Large intestine (tissue), 3 donors: Measurements from ENCODE around the gene MXD1. TPM values are rescaled to one million over a fixed set of nuclear protein-coding genes. Genes with fewer than 3 reads are reported as not detected.

Source experiments
- DNase-seq, 2 donors: peaks; one replicate each; pipeline versions ENCODE4 v3.0.0 to v3.0.0-alpha.2; 2013
- H3K27ac ChIP-seq: one replicate; pipeline ENCODE4 v1.5.1; 2013; ENCODE audit warnings: low read length
- H3K27me3 ChIP-seq: 2 replicates; pipeline ENCODE4 v1.6.1; 2013; ENCODE audit warnings: low read length; ENCODE audit not compliant: control insufficient read depth, insufficient read depth
- H3K36me3 ChIP-seq: 2 replicates; pipeline ENCODE4 v1.6.1; 2013; ENCODE audit warnings: low read length; ENCODE audit not compliant: control insufficient read depth, insufficient read depth
- H3K4me1 ChIP-seq: one replicate; pipeline ENCODE4 v1.6.1; 2013; ENCODE audit warnings: low read length; ENCODE audit not compliant: control insufficient read depth, insufficient read depth
- H3K4me3 ChIP-seq: one replicate; pipeline ENCODE4 v1.5.1; 2013; ENCODE audit warnings: low read length
- H3K9me3 ChIP-seq: one replicate; pipeline ENCODE4 v1.6.1; 2013; ENCODE audit warnings: mild to moderate bottlenecking, low read depth, low read length, moderate library complexity; ENCODE audit not compliant: control insufficient read depth
- WGBS: methylation state at CpG from one replicate; pipeline ENCODE4 v1.1.5; 2013; ENCODE audit warnings: low lambda C conversion rate; ENCODE audit not compliant: insufficient coverage; 5-methylcytosine and 5-hydroxymethylcytosine counted together
- polyA plus RNA-seq: library from polyadenylated mRNA; unstranded; fragments of 120-200 nt; gene quantifications from one replicate; pipeline ENCODE4 v1.2.1, GENCODE V29; 2013

The MXD1 gene
- polyA plus RNA-seq, 1 donor = 40.4 TPM

DNA sequence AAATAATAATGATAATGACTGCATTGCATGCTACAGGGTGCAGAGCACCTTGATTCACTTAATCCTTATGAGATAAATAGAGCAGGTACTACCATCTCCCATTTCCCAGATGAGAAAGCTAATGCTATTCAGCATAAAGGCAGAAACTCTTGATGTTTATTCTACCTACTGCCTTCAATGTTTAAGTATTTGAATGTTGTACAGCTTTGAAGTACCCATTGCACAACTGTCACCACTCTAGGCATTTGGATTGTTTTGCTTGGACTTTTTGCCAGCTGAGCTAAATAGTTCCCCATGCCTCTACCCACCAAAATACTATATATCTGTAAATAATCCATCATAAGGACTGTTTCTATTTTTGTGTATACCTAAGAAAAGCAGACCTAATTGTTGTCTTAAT is 7.7 kb upstream of the MXD1 start:
- DNase-seq = no peak
- H3K36me3 ChIP-seq = peaks cover 44% of the 10 kb centered on the region
- no peaks in the 10 kb centered on the region for H3K27me3 ChIP-seq
- H3K27ac ChIP-seq = no peak overlapping the region
- no peak overlapping the region for H3K4me3 ChIP-seq
- peaks cover under 1% of the 10 kb centered on the region for H3K9me3 ChIP-seq
- no peaks in the 10 kb centered on the region for H3K4me1 ChIP-seq

GRCh38 chr2:69911985-69912563 is 2.8 kb upstream of the MXD1 start:
- DNase-seq = peak; percentile 45 to 63
- WGBS = 0% methylated on average over 1 of the region's 2 CpGs
- H3K4me1 ChIP-seq = no peaks in the 10 kb centered on the region
- peak overlapping the region; percentile 100 for H3K27ac ChIP-seq
- H3K27me3 ChIP-seq = no peaks in the 10 kb centered on the region
- H3K9me3 ChIP-seq = no peaks in the 10 kb centered on the region
- peaks cover 23% of the 10 kb centered on the region for H3K36me3 ChIP-seq
- H3K4me3 ChIP-seq = no peak overlapping the region

GRCh38 chr2:69914164-69914949 is 552 bp upstream of the MXD1 start:
- WGBS = no CpG with 5 or more reads among the region's 56 CpGs
- no peaks in the 10 kb centered on the region for H3K4me1 ChIP-seq
- peak; percentile 100 for DNase-seq
- peak overlapping the region; percentile 78 for H3K4me3 ChIP-seq
- no peaks in the 10 kb centered on the region for H3K9me3 ChIP-seq
- H3K27ac ChIP-seq = peak overlapping the region; percentile 100
- H3K36me3 ChIP-seq = peaks cover 20% of the 10 kb centered on the region
- no peaks in the 10 kb centered on the region for H3K27me3 ChIP-seq

DNA sequence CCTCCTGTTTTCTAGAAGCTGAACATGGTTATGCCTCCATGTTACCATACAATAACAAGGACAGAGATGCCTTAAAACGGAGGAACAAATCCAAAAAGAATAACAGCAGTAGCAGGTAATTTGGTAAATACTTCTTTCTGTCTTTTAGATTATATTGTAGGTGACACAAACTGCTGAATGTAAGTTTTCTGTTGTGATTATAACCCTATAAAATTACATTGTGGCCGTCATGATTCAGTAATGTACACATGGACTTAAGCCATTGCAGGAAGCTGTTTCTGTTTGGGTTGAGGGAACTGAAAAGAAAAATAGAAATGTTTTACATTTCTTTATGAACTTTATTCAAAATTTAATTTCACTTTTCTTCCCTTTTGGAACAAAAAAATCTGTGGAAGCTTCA is 1.2 kb downstream of the MXD1 start:
- Histone ChIP-seq H3K4me3 (peak overlapping the region; percentile 90), H3K36me3 (peaks cover 29% of the 10 kb centered on the region), H3K27ac (peak overlapping the region; percentile 98), H3K4me1 (no peaks in the 10 kb centered on the region), H3K27me3 (no peaks in the 10 kb centered on the region), H3K9me3 (no peaks in the 10 kb centered on the region)
- DNase-seq = peak in 1 of 2 donors; percentile 68
- 0% methylated on average over 1 of the region's 2 CpGs for WGBS

GRCh38 chr2:69917852-69918251 is 2.9 kb downstream of the MXD1 start:
- Histone ChIP-seq H3K27me3 (no peaks in the 10 kb centered on the region), H3K4me1 (no peaks in the 10 kb centered on the region), H3K9me3 (no peaks in the 10 kb centered on the region), H3K36me3 (peaks cover 44% of the 10 kb centered on the region), H3K27ac (peak overlapping the region; percentile 98), H3K4me3 (peak overlapping the region; percentile 90)
- DNase-seq = peak; percentile 44 to 72
- no CpG with 5 or more reads among the region's 3 CpGs for WGBS

DNA sequence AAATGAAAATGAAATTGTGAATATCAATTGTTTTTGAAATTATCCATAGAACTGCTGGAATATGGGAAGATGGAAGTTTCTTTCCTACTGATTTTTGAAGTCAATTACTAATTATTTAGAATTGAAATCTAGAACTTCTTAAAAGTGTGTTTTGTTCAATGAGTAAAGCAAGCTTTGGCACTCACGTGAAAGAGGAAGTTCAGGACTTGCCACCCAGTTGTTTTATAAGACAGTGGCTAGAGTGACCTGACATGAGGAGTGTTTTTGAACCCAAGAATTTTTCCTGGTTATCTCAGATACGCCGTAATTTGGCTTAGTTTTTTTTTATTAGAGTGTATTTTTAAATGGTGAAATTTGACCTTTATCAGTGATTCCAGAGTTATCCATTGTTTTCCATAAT is 3.5 kb downstream of the MXD1 start:
- peaks cover 48% of the 10 kb centered on the region for H3K36me3 ChIP-seq
- no peak overlapping the region for H3K4me3 ChIP-seq
- no peaks in the 10 kb centered on the region for H3K27me3 ChIP-seq
- H3K9me3 ChIP-seq = no peaks in the 10 kb centered on the region
- no CpG with 5 or more reads among the region's 3 CpGs for WGBS
- peak overlapping the region; percentile 98 for H3K27ac ChIP-seq
- H3K4me1 ChIP-seq = no peaks in the 10 kb centered on the region
- DNase-seq = no peak

DNA sequence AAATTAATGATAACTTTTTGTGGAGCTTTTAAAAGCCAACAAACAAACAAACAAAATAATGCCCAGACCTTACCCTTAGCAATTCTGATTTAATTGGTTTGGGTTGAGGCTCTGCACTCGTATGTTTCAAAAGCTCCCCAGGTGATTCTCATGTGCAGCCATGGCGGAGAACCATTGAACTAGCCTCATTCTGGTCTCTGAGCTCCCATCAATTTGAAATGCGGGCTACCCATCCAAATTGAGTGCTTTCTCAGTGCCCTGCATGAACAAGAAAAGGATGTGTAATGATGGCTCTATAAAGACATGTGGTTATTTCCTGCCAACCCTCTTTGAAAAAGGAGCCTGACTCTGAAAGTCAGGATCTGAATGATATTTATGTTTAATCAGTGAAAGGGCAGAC is 8.2 kb downstream of the MXD1 start:
- Histone ChIP-seq H3K4me3 (no peak overlapping the region), H3K4me1 (peaks cover 9% of the 10 kb centered on the region), H3K9me3 (no peaks in the 10 kb centered on the region), H3K36me3 (peaks cover 60% of the 10 kb centered on the region), H3K27ac (no peak overlapping the region), H3K27me3 (no peaks in the 10 kb centered on the region)
- no CpG with 5 or more reads among the region's 3 CpGs for WGBS
- no peak for DNase-seq

- no peaks in the 10 kb centered on the region for H3K27me3 ChIP-seq
- H3K27ac ChIP-seq = peak overlapping the region; percentile 88
- H3K4me1 ChIP-seq = peaks cover 12% of the 10 kb centered on the region
- H3K4me3 ChIP-seq = no peak overlapping the region
- peak; percentile 48 to 78 for DNase-seq
- no peaks in the 10 kb centered on the region for H3K9me3 ChIP-seq
- 45% methylated on average over 2 of the region's 3 CpGs for WGBS
- H3K36me3 ChIP-seq = peaks cover 46% of the 10 kb centered on the region
Measured at GRCh38 chr2:69926849-69927515, 12.1 kb downstream of the MXD1 start.

- no peak for DNase-seq
- peaks cover 41% of the 10 kb centered on the region for H3K36me3 ChIP-seq
- H3K27me3 ChIP-seq = no peaks in the 10 kb centered on the region
- no peaks in the 10 kb centered on the region for H3K9me3 ChIP-seq
- peak overlapping the region; percentile 83 for H3K27ac ChIP-seq
- WGBS = 83% methylated on average over 2 of the region's 7 CpGs
- H3K4me1 ChIP-seq = peaks cover 28% of the 10 kb centered on the region
- H3K4me3 ChIP-seq = no peak overlapping the region
Measured at GRCh38 chr2:69931832-69932595, 17.1 kb downstream of the MXD1 start.

GRCh38 chr2:69932596-69932922 is 17.6 kb downstream of the MXD1 start:
- Histone ChIP-seq H3K36me3 (peaks cover 43% of the 10 kb centered on the region), H3K27me3 (no peaks in the 10 kb centered on the region), H3K4me3 (no peak overlapping the region), H3K9me3 (no peaks in the 10 kb centered on the region), H3K4me1 (peaks cover 28% of the 10 kb centered on the region), H3K27ac (peak overlapping the region; percentile 83)
- DNase-seq = no peak
- 100% methylated on average over 1 of the region's 1 CpG for WGBS
